Gastrocnemius medialis (tissue), 4 donors: ENCODE results near the gene ZNF668. TPM values are rescaled to one million over a fixed set of nuclear protein-coding genes. Genes with fewer than 3 reads are reported as not detected.
"Not testable (repeated sequence)": the region's sequence is repeated elsewhere in the genome, so short reads cannot be mapped to it uniquely, and the experiment has no call there.

ENCODE experiments used
- ATAC-seq, 2 donors: fragments of 150-250 bp; one replicate each; pipeline ENCODE4 v1.9.1; 2016
- DNase-seq, 2 donors: peaks; one replicate each; pipeline ENCODE4 v3.0.0-alpha.2; 2019
- H3K27ac ChIP-seq, 4 donors: fragments of 200-600 bp; sonication (generic); 1 replicate in 1 of 4; 2 replicates in 3 of 4; pipeline ENCODE4 v1.5.1; 2016 to 2018; ENCODE audit warnings: mild to moderate bottlenecking in 2 of 4, moderate library complexity in 1 of 4
- H3K27me3 ChIP-seq, 3 donors: fragments of 200-600 bp; sonication (generic) in 2 of 3; 1 replicate in 1 of 3; 2 replicates in 2 of 3; pipeline versions ENCODE4 v1.5.1 to v1.6.0; 2016 to 2019; ENCODE audit warnings: mild to moderate bottlenecking in 1 of 3, moderate library complexity in 1 of 3
- H3K36me3 ChIP-seq, 2 donors: fragments of 200-600 bp; sonication (generic) in 1 of 2; one replicate each; pipeline ENCODE4 v1.5.1; 2017 to 2018
- H3K4me1 ChIP-seq, 2 donors: fragments of 200-600 bp; sonication (generic) in 1 of 2; one replicate each; pipeline ENCODE4 v1.5.1; 2016 to 2017; ENCODE audit warnings: mild to moderate bottlenecking in 2 of 2
- H3K4me3 ChIP-seq, 4 donors: fragments of 200-600 bp; sonication (generic) in 3 of 4; 1 replicate in 1 of 4; 2 replicates in 3 of 4; pipeline ENCODE4 v1.5.1; 2016 to 2019; ENCODE audit warnings: mild to moderate bottlenecking in 2 of 4
- H3K9me3 ChIP-seq, 3 donors: fragments of 200-600 bp; sonication (generic) in 2 of 3; 1 replicate in 1 of 3; 2 replicates in 2 of 3; pipeline ENCODE4 v1.5.1; 2016 to 2019
- CTCF ChIP-seq, 5 experiments: fragments of 450-650 bp in 3 of 5; fragments of 200-600 bp in 2 of 5; sonication (generic) in 2 of 5; IDR thresholded peaks in 4 of 5; conservative IDR thresholded peaks in 1 of 5; 1 replicate in 4 of 5; 2 replicates in 1 of 5; pipeline ENCODE4 v1.5.1; 2016 to 2019; ENCODE audit warnings: antibody characterized with exemption in 5 of 5, mild to moderate bottlenecking in 3 of 5, moderate library complexity in 3 of 5
- POLR2A ChIP-seq, 2 donors: fragments of 450-650 bp; IDR thresholded peaks; one replicate each; pipeline ENCODE4 v1.6.1; 2017; ENCODE audit warnings: antibody characterized with exemption in 2 of 2, mild to moderate bottlenecking in 2 of 2, moderate library complexity in 2 of 2
- in situ Hi-C, 4 donors: fragments of 200-750 bp; cut with MboI; loops; one replicate each; pipeline versions ENCODE4 v1.15.0 to v1.8.0; 2017; ENCODE audit warnings: low sequenced_read_pairs in 4 of 4
- intact Hi-C: fragments of 100-400 bp; cut with DNase I; formaldehyde crosslinking; loops from one replicate; pipeline ENCODE4 v1.15.1; 2023; ENCODE audit warnings: low total_unique reads
- total RNA-seq, 4 donors: library from RNA; depleted of rRNA; stranded (reverse); fragments of >200 nt; gene quantifications; one replicate each; pipeline versions ENCODE4 v1.1.0 to v1.2.3, GENCODE V29; 2016

Gene ZNF668
- total RNA-seq, 4 donors from 2014 or later: 6.6 to 16.0 (median 11.0) TPM

GRCh38 chr16:31108035-31108793 is 34.2 kb upstream of the ZNF668 start, which contains the start of gene BCKDK:
BCKDK (plus strand) TSS chr16:31108386; CDS start chr16:31109224, 838 bp downstream.
- Histone ChIP-seq H3K4me1 (peaks cover 35 to 43% of the 10 kb centered on the region in 2 donors), H3K4me3 (peak within 1 kb of the TSS; percentile 74 to 98 (median 92)), H3K9me3 (no peaks in the 10 kb centered on the region), H3K27ac (peak within 1 kb of the TSS; percentile 85 to 100 (median 97)), H3K27me3 (no peaks in the 10 kb centered on the region), H3K36me3 (peaks cover 0 to 31% of the 10 kb centered on the region in 2 donors)
- intact Hi-C loops (loop anchor here (5.0 kb wide), 1 partner anchor 349 kb away; the partner anchor contains the start of gene ARMC5), in situ Hi-C loops (loop anchor here in 1 of 4 donors (10.0 kb wide), 1 partner anchor 337 kb away; the partner anchor contains the start of gene ZNF843)
- DNase-seq (peak; percentile 52 to 70), ATAC-seq (peak; percentile 50)
- TF ChIP-seq CTCF (IDR thresholded peaks at IDR 0.05 in 4 of 5, conservative IDR thresholded peaks at IDR 0.05 in 1 of 5) (no peak), POLR2A (IDR thresholded peaks at IDR 0.05) (peak; percentile 71 to 81)

- Histone ChIP-seq H3K27me3 (no peaks in the 10 kb centered on the region), H3K27ac (peak overlapping the region; percentile 85 to 100 (median 97)), H3K4me1 (peaks cover 28 to 35% of the 10 kb centered on the region in 2 donors), H3K4me3 (peak overlapping the region in 1 of 4 donors; percentile 98), H3K9me3 (no peaks in the 10 kb centered on the region), H3K36me3 (peaks cover 0 to 31% of the 10 kb centered on the region in 2 donors)
- TF ChIP-seq CTCF (IDR thresholded peaks at IDR 0.05 in 4 of 5, conservative IDR thresholded peaks at IDR 0.05 in 1 of 5): no peak
- TF ChIP-seq POLR2A (IDR thresholded peaks at IDR 0.05): no peak
- in situ Hi-C loops (loop anchor here in 1 of 4 donors (10.0 kb wide), 1 partner anchor 337 kb away; the partner anchor contains the start of gene ZNF843), intact Hi-C loops (loop anchor here (5.0 kb wide), 1 partner anchor 350 kb away; the partner anchor contains the start of gene ARMC5)
- no peak for DNase-seq
- no peak for ATAC-seq
These were observed 33.4 kb upstream of the ZNF668 start for GRCh38 chr16:31107465-31107867.

GRCh38 chr16:31106509-31107464 is 32.7 kb upstream of the ZNF668 start:
- TF ChIP-seq POLR2A (IDR thresholded peaks at IDR 0.05) (no peak), CTCF (IDR thresholded peaks at IDR 0.05 in 4 of 5, conservative IDR thresholded peaks at IDR 0.05 in 1 of 5) (no peak)
- DNase-seq: no peak
- H3K4me3 ChIP-seq: no peak overlapping the region
- peaks cover 0 to 25% of the 10 kb centered on the region in 2 donors for H3K36me3 ChIP-seq
- H3K27ac ChIP-seq: peak overlapping the region; percentile 79 to 100 (median 97)
- in situ Hi-C loops: loop anchor here in 1 of 4 donors (10.0 kb wide), 1 partner anchor 338 kb away; the partner anchor contains the start of gene ZNF843
- H3K27me3 ChIP-seq: no peaks in the 10 kb centered on the region
- no peaks in the 10 kb centered on the region for H3K9me3 ChIP-seq
- H3K4me1 ChIP-seq: peaks cover 22 to 28% of the 10 kb centered on the region in 2 donors
- no peak for ATAC-seq
- intact Hi-C loops: loop anchor here (5.0 kb wide), 1 partner anchor 351 kb away; the partner anchor contains the start of gene ARMC5

GRCh38 chr16:31105677-31106213 is 31.7 kb upstream of the ZNF668 start:
- peak overlapping the region; percentile 79 to 100 (median 97) for H3K27ac ChIP-seq
- in situ Hi-C loops (loop anchor here in 1 of 4 donors (10.0 kb wide), 1 partner anchor 339 kb away; the partner anchor contains the start of gene ZNF843), intact Hi-C loops (loop anchor here (2.0 to 5.0 kb wide), 2 partner anchors 37 to 352 kb away; partner anchors contain the start of gene ARMC5)
- TF ChIP-seq POLR2A (IDR thresholded peaks at IDR 0.05) (no peak), CTCF (IDR thresholded peaks at IDR 0.05 in 4 of 5, conservative IDR thresholded peaks at IDR 0.05 in 1 of 5) (peak; percentile 77 to 94 (median 89))
- ATAC-seq (peak; percentile 89 to 90), DNase-seq (peak; percentile 88 to 96)
- H3K4me1 ChIP-seq: peaks cover 22 to 28% of the 10 kb centered on the region in 2 donors
- peak overlapping the region in 3 of 4 donors; percentile 16 to 48 (median 39) for H3K4me3 ChIP-seq
- no peaks in the 10 kb centered on the region for H3K9me3 ChIP-seq
- H3K36me3 ChIP-seq: peaks cover 0 to 14% of the 10 kb centered on the region in 2 donors
- H3K27me3 ChIP-seq: no peaks in the 10 kb centered on the region

GRCh38 chr16:31100876-31101641 is 27.0 kb upstream of the ZNF668 start:
- in situ Hi-C loops: loop anchor here in 1 of 4 donors (10.0 kb wide), 1 partner anchor 344 kb away; the partner anchor contains the start of gene ZNF843
- H3K36me3 ChIP-seq, H3K9me3 ChIP-seq, H3K4me1 ChIP-seq, ATAC-seq, H3K4me3 ChIP-seq, H3K27ac ChIP-seq, H3K27me3 ChIP-seq, DNase-seq, intact Hi-C loops: not testable (repeated sequence)
